NCI-H446 treated with DMSO at 0.1 percent for 48 hours (cell line): ENCODE data around the gene PPM1L.
"Not testable (repeated sequence)": the region's sequence is repeated elsewhere in the genome, so short reads cannot be mapped to it uniquely, and the experiment has no call there.

Source experiments
- DNase-seq: peaks from one replicate; lab custom pipeline; 2025; lab: John Stamatoyannopoulos, UW

The PPM1L gene

GRCh38 chr3:160987982-160988964 lies 232.2 kb downstream of the PPM1L start:
- DNase-seq: no peak

- no peak for DNase-seq
These were observed 234.4 kb downstream of the PPM1L start for GRCh38 chr3:160990446-160990845.

GRCh38 chr3:160992712-160993111 lies 236.7 kb downstream of the PPM1L start:
- no peak for DNase-seq

DNA sequence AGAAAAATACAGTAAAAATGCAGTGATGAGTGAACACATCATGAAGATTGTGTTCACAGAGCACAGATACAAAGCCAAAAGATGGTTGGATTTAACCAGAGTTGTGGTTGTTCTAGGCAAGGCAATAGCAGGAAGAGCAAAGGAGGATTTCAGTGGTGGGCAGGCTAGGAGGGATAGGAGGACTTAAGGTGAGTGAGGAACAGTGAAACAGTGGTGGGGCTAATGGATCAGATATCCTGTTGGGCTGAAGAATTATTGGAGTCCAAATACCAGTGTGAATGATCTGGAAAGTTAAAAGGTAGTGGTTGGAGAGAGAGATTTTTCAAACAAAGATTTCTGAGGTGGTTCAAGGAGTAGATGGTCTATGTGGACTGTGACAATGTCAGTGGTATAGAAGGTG lies 240.8 kb downstream of the PPM1L start:
- DNase-seq: no peak

DNA sequence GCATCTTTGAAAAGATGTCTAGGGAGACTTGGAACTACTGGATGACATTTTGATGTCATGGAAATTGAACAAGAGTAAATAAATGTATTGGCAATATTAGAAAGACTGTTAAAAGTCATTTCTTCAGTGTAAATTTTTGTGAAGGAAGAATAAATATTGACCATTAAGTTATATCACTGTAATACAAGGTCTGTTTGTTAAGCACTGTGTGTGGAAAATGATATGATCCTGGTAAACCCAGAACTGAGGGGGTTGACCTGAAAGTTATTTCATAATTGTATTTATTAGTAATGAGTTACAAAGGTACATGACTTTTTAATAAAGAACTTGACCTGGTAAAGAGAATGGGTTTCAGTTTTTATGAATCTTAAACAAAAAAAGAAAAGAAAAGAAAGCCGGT lies 242.6 kb downstream of the PPM1L start:
- no peak for DNase-seq

- no peak for DNase-seq
These were observed 243.2 kb downstream of the PPM1L start for GRCh38 chr3:160999274-160999673.

DNA sequence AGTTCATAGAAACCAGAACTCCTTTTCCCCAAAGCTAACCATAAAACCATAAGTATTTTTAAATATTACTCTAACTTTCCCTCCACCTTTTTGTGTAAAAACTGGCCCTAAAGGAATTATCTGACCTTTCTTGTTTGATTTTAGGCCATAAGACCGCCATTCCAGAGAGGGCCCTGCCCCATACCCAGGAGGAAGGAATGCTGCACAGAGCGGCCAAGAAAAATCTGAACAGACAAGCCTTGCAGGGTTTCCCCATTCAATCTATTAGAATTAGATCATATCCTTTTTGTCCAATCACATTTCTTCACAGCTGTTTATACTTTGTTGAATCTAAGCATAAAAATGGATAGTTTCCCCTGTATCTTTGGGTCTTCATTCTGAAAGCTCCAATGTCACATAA lies 252.1 kb downstream of the PPM1L start:
- DNase-seq: no peak

GRCh38 chr3:161010151-161010550 lies 254.1 kb downstream of the PPM1L start:
- DNase-seq: not testable (repeated sequence)

- DNase-seq: no peak
These were observed 259.1 kb downstream of the PPM1L start for GRCh38 chr3:161014843-161015749.

- DNase-seq: no peak
These were observed 260.6 kb downstream of the PPM1L start for GRCh38 chr3:161016417-161017313.

- DNase-seq: no peak
These were observed 261.9 kb downstream of the PPM1L start for GRCh38 chr3:161017971-161018370.

GRCh38 chr3:161020256-161020655 lies 264.2 kb downstream of the PPM1L start:
- DNase-seq: no peak

GRCh38 chr3:161025911-161026310 lies 269.9 kb downstream of the PPM1L start:
- DNase-seq: no peak

GRCh38 chr3:161026612-161027510 lies 270.8 kb downstream of the PPM1L start:
- DNase-seq: no peak

GRCh38 chr3:161028555-161029153 lies 272.6 kb downstream of the PPM1L start:
- no peak for DNase-seq

- DNase-seq: no peak
These were observed 275.1 kb downstream of the PPM1L start for GRCh38 chr3:161031134-161031533.

GRCh38 chr3:161034913-161035550 lies 279.0 kb downstream of the PPM1L start:
- not testable (repeated sequence) for DNase-seq

DNA sequence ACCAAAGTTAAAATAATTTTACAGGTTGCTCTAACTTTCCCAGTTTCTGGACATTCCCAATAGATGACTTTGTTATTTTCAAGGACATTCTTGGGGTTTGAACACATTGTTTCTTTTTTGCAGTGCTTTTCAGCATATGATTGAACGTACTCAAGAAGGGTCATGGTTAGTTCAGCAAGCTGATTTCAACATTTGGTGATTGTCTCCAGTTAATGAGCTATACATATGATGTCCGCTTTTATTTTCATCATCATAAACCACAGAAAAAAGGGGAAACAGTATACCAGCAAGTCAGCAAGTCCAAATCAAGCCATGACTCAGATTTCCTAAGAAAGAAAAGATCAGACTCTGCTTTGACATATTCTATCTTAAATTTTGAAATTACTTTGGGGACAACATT lies 279.7 kb downstream of the PPM1L start:
- no peak for DNase-seq

DNA sequence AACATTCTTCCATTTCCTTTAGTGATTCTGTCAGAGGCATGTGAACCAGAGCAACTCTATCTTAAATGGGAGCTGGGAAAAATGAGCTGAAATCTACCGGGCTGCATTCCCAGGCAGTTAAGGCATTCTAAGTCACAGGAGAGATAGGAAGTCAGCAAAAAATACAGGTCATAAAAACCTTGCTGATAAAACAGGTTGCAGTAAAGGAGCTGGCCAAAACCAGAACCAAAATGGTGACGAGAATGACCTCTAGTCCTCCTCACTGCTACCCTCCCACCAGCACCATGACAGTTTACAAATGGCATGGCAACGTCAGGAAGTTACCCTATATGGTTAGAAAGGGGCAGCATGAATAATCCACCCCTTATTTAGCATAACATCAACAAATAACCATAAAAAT lies 282.7 kb downstream of the PPM1L start:
- DNase-seq: no peak

- no peak for DNase-seq
These were observed 286.0 kb downstream of the PPM1L start for GRCh38 chr3:161042023-161042501.
